Measurements from ENCODE around the gene CALB2. TPM values are rescaled to one million over a fixed set of nuclear protein-coding genes. Genes with fewer than 3 reads are reported as not detected.

CALB2 gene
- polyA plus RNA-seq, 1 experiment: 0.16 TPM

DNA sequence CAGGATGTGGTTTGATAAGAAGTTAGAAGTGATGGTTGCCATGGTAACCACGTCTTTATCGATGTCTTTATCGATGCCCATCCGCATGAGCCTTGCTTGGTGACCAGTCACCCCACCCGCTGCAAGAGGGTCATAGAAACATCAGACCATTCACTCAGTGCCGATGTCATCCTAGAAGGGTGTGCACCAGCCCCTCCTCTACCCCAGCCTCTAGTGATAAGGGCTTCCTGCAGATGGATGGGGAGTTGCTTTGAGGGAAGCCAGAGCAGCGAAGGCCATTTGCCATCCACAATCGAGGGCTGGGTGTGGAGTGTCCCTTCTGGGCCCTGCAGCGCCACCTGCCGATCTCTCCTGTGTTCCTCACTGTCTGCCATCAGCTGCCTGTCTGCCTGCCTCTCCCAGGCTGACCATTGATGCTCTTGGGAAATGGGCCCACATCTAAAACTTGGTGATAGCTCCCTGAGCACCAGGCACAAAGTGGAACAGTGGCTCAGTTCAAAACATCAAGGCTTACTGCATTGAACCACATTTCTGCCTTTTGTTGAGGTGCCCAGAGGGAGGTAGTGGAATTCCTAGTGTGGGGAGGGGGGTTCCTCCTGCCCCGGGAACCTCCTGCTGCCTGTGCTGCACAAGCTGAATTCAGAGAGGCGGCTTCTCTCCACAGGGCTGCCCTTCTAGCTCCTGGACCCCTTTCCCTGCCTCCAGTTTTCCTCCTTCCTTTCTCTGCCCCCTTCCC lies 8.9 kb downstream of the CALB2 start:
- peak; percentile 66 for TF ChIP-seq CTCF (IDR thresholded peaks at IDR 0.05; ENCODE audit: insufficient read depth, low read depth, low read length)
- no peaks in the 10 kb centered on the region for H3K36me3 ChIP-seq (ENCODE audit: control insufficient read depth, insufficient read depth, low read length)
- ChIA-PET CTCF (interaction anchor here (1.3 kb wide), 1 partner anchor 11 kb away, joined by 6 read pairs; no protein-coding TSS in a partner anchor), POLR2A (no interaction called here)
- H3K4me3 ChIP-seq (ENCODE audit: low read depth, low read length): no peak overlapping the region
- no peak for DNase-seq (ENCODE audit: low read depth)
- peaks cover 3% of the 10 kb centered on the region; the same call in 1 of the 2 replicates for H3K27me3 ChIP-seq (ENCODE audit: control insufficient read depth, insufficient read depth, low read length)

DNA sequence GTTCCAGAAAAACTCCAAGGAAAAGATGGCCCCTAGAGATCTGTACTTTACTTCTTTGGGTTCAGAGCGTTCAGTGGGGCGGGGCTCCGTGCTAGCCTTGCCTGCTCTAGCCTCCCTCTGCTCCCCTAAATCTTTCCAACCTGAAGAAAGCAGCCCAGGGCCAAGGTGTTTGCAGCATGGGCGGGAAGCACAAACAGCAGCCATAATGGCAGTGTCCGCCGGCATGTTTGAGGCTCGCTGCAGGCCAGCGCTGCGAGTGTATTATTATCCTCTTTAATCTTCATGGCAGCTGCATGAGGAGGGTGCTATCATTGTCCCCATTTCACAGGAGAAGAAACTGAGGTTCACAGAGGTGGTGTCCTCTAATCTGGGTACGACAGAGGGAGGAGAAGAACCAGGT lies 10.4 kb downstream of the CALB2 start:
- no peak for TF ChIP-seq CTCF (IDR thresholded peaks at IDR 0.05; ENCODE audit: insufficient read depth, low read depth, low read length)
- ChIA-PET POLR2A (no interaction called here), CTCF (no interaction called here)
- H3K4me3 ChIP-seq (ENCODE audit: low read depth, low read length): no peak overlapping the region
- peaks cover 2% of the 10 kb centered on the region; the same call in 1 of the 2 replicates for H3K27me3 ChIP-seq (ENCODE audit: control insufficient read depth, insufficient read depth, low read length)
- no peaks in the 10 kb centered on the region for H3K36me3 ChIP-seq (ENCODE audit: control insufficient read depth, insufficient read depth, low read length)
- no peak for DNase-seq (ENCODE audit: low read depth)

GRCh38 chr16:71369494-71369893 lies 11.0 kb downstream of the CALB2 start:
- TF ChIP-seq CTCF (IDR thresholded peaks at IDR 0.05; ENCODE audit: insufficient read depth, low read depth, low read length): no peak
- ChIA-PET POLR2A (no interaction called here), CTCF (no interaction called here)
- DNase-seq (ENCODE audit: low read depth): no peak
- H3K27me3 ChIP-seq (ENCODE audit: control insufficient read depth, insufficient read depth, low read length): peaks cover 1% of the 10 kb centered on the region; the same call in 1 of the 2 replicates
- H3K4me3 ChIP-seq (ENCODE audit: low read depth, low read length): no peak overlapping the region
- no peaks in the 10 kb centered on the region for H3K36me3 ChIP-seq (ENCODE audit: control insufficient read depth, insufficient read depth, low read length)

GRCh38 chr16:71371237-71371636 lies 12.7 kb downstream of the CALB2 start:
- Histone ChIP-seq H3K36me3 (ENCODE audit: control insufficient read depth, insufficient read depth, low read length) (no peaks in the 10 kb centered on the region), H3K27me3 (ENCODE audit: control insufficient read depth, insufficient read depth, low read length) (peaks cover 1% of the 10 kb centered on the region; the same call in 1 of the 2 replicates), H3K4me3 (ENCODE audit: low read depth, low read length) (no peak overlapping the region)
- CTCF ChIA-PET: interaction anchor here (1.1 kb wide), 1 partner anchor 12 kb away, joined by 3 read pairs; no protein-coding TSS in a partner anchor
- TF ChIP-seq CTCF (IDR thresholded peaks at IDR 0.05; ENCODE audit: insufficient read depth, low read depth, low read length): no peak
- POLR2A ChIA-PET: no interaction called here
- no peak for DNase-seq (ENCODE audit: low read depth)

- no peak for DNase-seq (ENCODE audit: low read depth)
- Histone ChIP-seq H3K27me3 (ENCODE audit: control insufficient read depth, insufficient read depth, low read length) (peaks cover 1% of the 10 kb centered on the region; the same call in 1 of the 2 replicates), H3K4me3 (ENCODE audit: low read depth, low read length) (no peak overlapping the region), H3K36me3 (ENCODE audit: control insufficient read depth, insufficient read depth, low read length) (no peaks in the 10 kb centered on the region)
- ChIA-PET POLR2A (no interaction called here), CTCF (interaction anchor here (1.0 to 1.3 kb wide), 3 partner anchors 8 to 18 kb away, joined by 3 to 5 read pairs (median 3); partner anchors contain the start of gene CALB2)
- TF ChIP-seq CTCF (IDR thresholded peaks at IDR 0.05; ENCODE audit: insufficient read depth, low read depth, low read length): no peak
These were observed 14.6 kb downstream of the CALB2 start for GRCh38 chr16:71373073-71373472.

Data from BJ (cell line).